ENCODE results near the gene THBS2. TPM values are rescaled to one million over a fixed set of nuclear protein-coding genes. Genes with fewer than 3 reads are reported as not detected.

THBS2 gene
- total and polyA plus RNA-seq, 4 donors, result 5.5 to 35.4 (median 24.1) TPM

- ATAC-seq (ENCODE audit: insufficient read depth, low FRiP score), result no peak
- no peak overlapping the region for H3K4me3 ChIP-seq
- no peak for TF ChIP-seq CTCF (IDR thresholded peaks at IDR 0.05; ENCODE audit: control extremely low read depth, extremely low read depth)
- no peaks in the 10 kb centered on the region for H3K27me3 ChIP-seq (ENCODE audit: control insufficient read depth in 3 of 3, insufficient read depth in 3 of 3, low read length in 2 of 3)
- peaks cover 0 to 3% (median under 1%) of the 10 kb centered on the region in 4 donors for H3K9me3 ChIP-seq (ENCODE audit: control insufficient read depth in 4 of 4, insufficient read depth in 3 of 4, low read length in 3 of 4)
- no peak for DNase-seq
- H3K36me3 ChIP-seq (ENCODE audit: control insufficient read depth in 4 of 4, insufficient read depth in 4 of 4, low read length in 4 of 4), result no peaks in the 10 kb centered on the region
- H3K9ac ChIP-seq (ENCODE audit: insufficient read depth in 1 of 2, low read length in 2 of 2), result no peak overlapping the region
- H3K27ac ChIP-seq (ENCODE audit: low read depth in 1 of 2, low read length in 1 of 2), result peak overlapping the region in 1 of 2 donors; percentile 22
- H3K4me1 ChIP-seq (ENCODE audit: control insufficient read depth in 5 of 5, insufficient read depth in 5 of 5, low read length in 5 of 5), result no peaks in the 10 kb centered on the region
- 75 to 82% methylated on average over 10 of the region's 10 CpGs for WGBS, 2 donors
Observed at GRCh38 chr6:169288591-169288990, 34.9 kb upstream of the THBS2 start.

- no peaks in the 10 kb centered on the region for H3K27me3 ChIP-seq (ENCODE audit: control insufficient read depth in 3 of 3, insufficient read depth in 3 of 3, low read length in 2 of 3)
- H3K4me1 ChIP-seq (ENCODE audit: control insufficient read depth in 5 of 5, insufficient read depth in 5 of 5, low read length in 5 of 5), result no peaks in the 10 kb centered on the region
- 68 to 76% methylated on average over 6 of the region's 6 CpGs for WGBS, 2 donors
- no peak overlapping the region for H3K4me3 ChIP-seq
- no peak for ATAC-seq (ENCODE audit: insufficient read depth, low FRiP score)
- TF ChIP-seq CTCF (IDR thresholded peaks at IDR 0.05; ENCODE audit: control extremely low read depth, extremely low read depth), result no peak
- no peak overlapping the region for H3K9ac ChIP-seq (ENCODE audit: insufficient read depth in 1 of 2, low read length in 2 of 2)
- no peaks in the 10 kb centered on the region for H3K36me3 ChIP-seq (ENCODE audit: control insufficient read depth in 4 of 4, insufficient read depth in 4 of 4, low read length in 4 of 4)
- DNase-seq, result no peak
- peaks cover 0 to 5% (median under 1%) of the 10 kb centered on the region in 4 donors for H3K9me3 ChIP-seq (ENCODE audit: control insufficient read depth in 4 of 4, insufficient read depth in 3 of 4, low read length in 3 of 4)
- H3K27ac ChIP-seq (ENCODE audit: low read depth in 1 of 2, low read length in 1 of 2), result no peak overlapping the region
Observed at GRCh38 chr6:169287675-169288074, 34.0 kb upstream of the THBS2 start.

GRCh38 chr6:169286961-169287360, 33.3 kb upstream of the THBS2 start:
- no peak overlapping the region for H3K4me3 ChIP-seq
- 83 to 90% methylated on average over 7 of the region's 7 CpGs for WGBS, 2 donors
- H3K9me3 ChIP-seq (ENCODE audit: control insufficient read depth in 4 of 4, insufficient read depth in 3 of 4, low read length in 3 of 4), result peaks cover 0 to 7% (median under 1%) of the 10 kb centered on the region in 4 donors
- no peaks in the 10 kb centered on the region for H3K27me3 ChIP-seq (ENCODE audit: control insufficient read depth in 3 of 3, insufficient read depth in 3 of 3, low read length in 2 of 3)
- DNase-seq, result no peak
- H3K9ac ChIP-seq (ENCODE audit: insufficient read depth in 1 of 2, low read length in 2 of 2), result no peak overlapping the region
- H3K27ac ChIP-seq (ENCODE audit: low read depth in 1 of 2, low read length in 1 of 2), result no peak overlapping the region
- no peak for TF ChIP-seq CTCF (IDR thresholded peaks at IDR 0.05; ENCODE audit: control extremely low read depth, extremely low read depth)
- no peaks in the 10 kb centered on the region for H3K36me3 ChIP-seq (ENCODE audit: control insufficient read depth in 4 of 4, insufficient read depth in 4 of 4, low read length in 4 of 4)
- no peaks in the 10 kb centered on the region for H3K4me1 ChIP-seq (ENCODE audit: control insufficient read depth in 5 of 5, insufficient read depth in 5 of 5, low read length in 5 of 5)
- ATAC-seq (ENCODE audit: insufficient read depth, low FRiP score), result no peak

- no peak for TF ChIP-seq CTCF (IDR thresholded peaks at IDR 0.05; ENCODE audit: control extremely low read depth, extremely low read depth)
- peaks cover 0 to 7% (median under 1%) of the 10 kb centered on the region in 4 donors for H3K9me3 ChIP-seq (ENCODE audit: control insufficient read depth in 4 of 4, insufficient read depth in 3 of 4, low read length in 3 of 4)
- no peak overlapping the region for H3K27ac ChIP-seq (ENCODE audit: low read depth in 1 of 2, low read length in 1 of 2)
- no peaks in the 10 kb centered on the region for H3K4me1 ChIP-seq (ENCODE audit: control insufficient read depth in 5 of 5, insufficient read depth in 5 of 5, low read length in 5 of 5)
- no peak for DNase-seq
- H3K9ac ChIP-seq (ENCODE audit: insufficient read depth in 1 of 2, low read length in 2 of 2), result no peak overlapping the region
- no peak overlapping the region for H3K4me3 ChIP-seq
- H3K36me3 ChIP-seq (ENCODE audit: control insufficient read depth in 4 of 4, insufficient read depth in 4 of 4, low read length in 4 of 4), result no peaks in the 10 kb centered on the region
- 82 to 97% methylated on average over 3 of the region's 3 CpGs for WGBS, 2 donors
- ATAC-seq (ENCODE audit: insufficient read depth, low FRiP score), result no peak
- H3K27me3 ChIP-seq (ENCODE audit: control insufficient read depth in 3 of 3, insufficient read depth in 3 of 3, low read length in 2 of 3), result no peaks in the 10 kb centered on the region
Observed at GRCh38 chr6:169285165-169285564, 31.5 kb upstream of the THBS2 start.

Data from lung (tissue), 12 donors.